B cell (primary cell): Measurements from ENCODE around the gene ASTN2. TPM values are rescaled to one million over a fixed set of nuclear protein-coding genes. Genes with fewer than 3 reads are reported as not detected.

ENCODE experiments used
- ATAC-seq: fragments of 200-7000 bp; cut with Tn5 transposase; one replicate; pipeline ENCODE4 v1.10.0; 2021; ENCODE audit warnings: low read depth, mild to moderate bottlenecking, moderate number of reproducible peaks, moderate library complexity
- CTCF ChIA-PET: fragments of 350-600 bp; sonication (Branson Sonifier 250); formaldehyde crosslinking; loops from one replicate; lab custom pipeline; 2021; ENCODE audit warnings: antibody characterized with exemption, inconsistent platforms; lab: Charles Lee
- POLR2A ChIA-PET: fragments of 350-600 bp; sonication (Branson Sonifier 250); formaldehyde crosslinking; loops from one replicate; lab custom pipeline; 2021; ENCODE audit warnings: antibody characterized with exemption; lab: Charles Lee
- DNase-seq: peaks from one replicate; pipeline ENCODE4 v3.0.0; 2013
- H2AFZ ChIP-seq: 2 replicates; pipeline ENCODE4 v1.6.1; 2012; ENCODE audit warnings: mild to moderate bottlenecking, low read depth, low read length; ENCODE audit not compliant: insufficient read depth, poor library complexity, severe bottlenecking
- H3K27ac ChIP-seq, 2 donors: 1 replicate in 1 of 2; 2 replicates in 1 of 2; pipeline ENCODE4 v1.5.1; 2012 to 2013; ENCODE audit warnings: low read length in 2 of 2, mild to moderate bottlenecking in 2 of 2, moderate library complexity in 1 of 2
- H3K27me3 ChIP-seq, 4 experiments: fragments of 200-600 bp in 1 of 4; sonication (generic) in 1 of 4; replicated peaks in 1 of 4; 1 replicate in 2 of 4; 2 replicates in 2 of 4; pipeline versions ENCODE4 v1.6.1 to v1.7.0; 2013 to 2016; ENCODE audit warnings: low read length in 3 of 4, mild to moderate bottlenecking in 2 of 4, mixed read lengths in 1 of 4, moderate library complexity in 1 of 4; ENCODE audit not compliant: insufficient read depth in 4 of 4, control insufficient read depth in 3 of 4; ENCODE audit errors: control extremely low read depth in 1 of 4
- H3K36me3 ChIP-seq, 2 experiments: replicated peaks in 1 of 2; 1 replicate in 1 of 2; 2 replicates in 1 of 2; pipeline versions ENCODE4 v1.6.1 to v1.7.1; 2013; ENCODE audit warnings: low read length in 1 of 2; ENCODE audit not compliant: insufficient read depth in 2 of 2, control insufficient read depth in 1 of 2; ENCODE audit errors: control extremely low read depth in 1 of 2, extremely low read depth in 1 of 2
- H3K4me1 ChIP-seq, 2 donors: fragments of 200-600 bp in 1 of 2; sonication (generic) in 1 of 2; 1 replicate in 1 of 2; 2 replicates in 1 of 2; pipeline versions ENCODE4 v1.5.1 to v1.6.1; 2013 to 2017; ENCODE audit warnings: low read length in 2 of 2; ENCODE audit not compliant: control insufficient read depth in 2 of 2, insufficient read depth in 2 of 2
- H3K4me2 ChIP-seq: replicated peaks from 2 replicates; pipeline ENCODE3; 2012; ENCODE audit warnings: mild to moderate bottlenecking, low read depth, low read length; ENCODE audit not compliant: poor library complexity, severe bottlenecking
- H3K4me3 ChIP-seq, 5 experiments: fragments of 200-600 bp in 1 of 5; sonication (generic) in 1 of 5; 1 replicate in 3 of 5; 2 replicates in 2 of 5; pipeline versions ENCODE4 v1.5.1 to v1.7.0; 2011 to 2016; ENCODE audit warnings: low read length in 4 of 5, mild to moderate bottlenecking in 4 of 5, low read depth in 2 of 5, control low read depth in 1 of 5, moderate library complexity in 1 of 5; ENCODE audit not compliant: insufficient read depth in 1 of 5; ENCODE audit errors: control extremely low read depth in 1 of 5, extremely low read depth in 1 of 5
- H3K79me2 ChIP-seq: fragments of 200-600 bp; sonication (generic); one replicate; pipeline ENCODE4 v1.6.0; 2016; ENCODE audit warnings: low read length; ENCODE audit not compliant: control insufficient read depth, insufficient read depth
- H3K9ac ChIP-seq: fragments of 200-600 bp; sonication (generic); 2 replicates; pipeline ENCODE4 v1.6.1; 2017; ENCODE audit warnings: mild to moderate bottlenecking, low read length, moderate library complexity
- H3K9me3 ChIP-seq, 3 donors: one replicate each; pipeline versions ENCODE4 v1.6.1 to v1.7.1; 2013; ENCODE audit warnings: low read length in 2 of 3; ENCODE audit not compliant: control insufficient read depth in 2 of 3, insufficient read depth in 1 of 3; ENCODE audit errors: control extremely low read depth in 1 of 3
- H4K20me1 ChIP-seq: 2 replicates; pipeline ENCODE4 v1.6.0; 2012; ENCODE audit warnings: mild to moderate bottlenecking, low read length; ENCODE audit not compliant: insufficient read depth, control insufficient read depth, poor library complexity, severe bottlenecking
- H3K27ac Mint-ChIP-seq: one replicate; pipeline ENCODE4 v1.8.0; 2021; ENCODE audit warnings: mixed read lengths
- H3K27me3 Mint-ChIP-seq: one replicate; pipeline ENCODE4 v1.8.0; 2021; ENCODE audit warnings: mixed read lengths
- H3K4me1 Mint-ChIP-seq: one replicate; pipeline ENCODE4 v1.8.0; 2021; ENCODE audit warnings: mixed read lengths
- H3K4me3 Mint-ChIP-seq: one replicate; pipeline ENCODE4 v1.8.0; 2021; ENCODE audit warnings: mixed read lengths
- H3K9me3 Mint-ChIP-seq: one replicate; pipeline ENCODE4 v1.8.0; 2022; ENCODE audit warnings: mixed read lengths; ENCODE audit not compliant: insufficient read depth
- EZH2 ChIP-seq: IDR thresholded peaks from 2 replicates; pipeline ENCODE4 v1.6.1; 2012; ENCODE audit warnings: borderline replicate concordance, low read depth, mild to moderate bottlenecking, moderate library complexity, low read length; ENCODE audit not compliant: insufficient read depth, poor library complexity, severe bottlenecking
- WGBS: methylation state at CpG from one replicate; pipeline ENCODE4 v1.1.5; 2013; ENCODE audit warnings: missing lambda C conversion rate; ENCODE audit not compliant: insufficient coverage; 5-methylcytosine and 5-hydroxymethylcytosine counted together
- intact Hi-C: fragments of 100-400 bp; cut with micrococcal nuclease; formaldehyde crosslinking; loops from one replicate; pipeline ENCODE4 v1.10.0; 2022
- polyA plus RNA-seq: library from polyadenylated mRNA; depleted of rRNA; stranded (reverse); fragments of >200 nt; gene quantifications from 2 replicates; pipeline ENCODE4 v1.2.3, GENCODE V29; 2012
- total RNA-seq, 2 donors: library from RNA; stranded (reverse); fragments of 120-200 nt in 1 of 2; gene quantifications; 1 replicate in 1 of 2; 2 replicates in 1 of 2; pipeline versions ENCODE4 v1.2.3 to v1.2.4, GENCODE V29; 2013 to 2022
- TF ChIP-seq, protein P1 (sequence below): fragments of 200-600 bp; IDR thresholded peaks from one replicate; pipeline ENCODE4 v1.8.0; 2022; ENCODE audit warnings: antibody characterized with exemption, mild to moderate bottlenecking

Gene ASTN2
- total and polyA plus RNA-seq, 2 donors (not counting 1 experiment from before 2014, with no cell fraction given), result 1.2 to 3.6 TPM

- H3K4me1 Mint-ChIP-seq, result peaks cover 5% of the 10 kb centered on the region
- H3K4me3 ChIP-seq, result no peak overlapping the region
- POLR2A ChIA-PET, result no interaction called here
- no peaks in the 10 kb centered on the region for H3K36me3 ChIP-seq
- peak overlapping the region; percentile 49 for H3K4me3 Mint-ChIP-seq
- no peaks in the 10 kb centered on the region for H3K9me3 Mint-ChIP-seq
- peak overlapping the region; percentile 10 for H2AFZ ChIP-seq
- H3K27ac ChIP-seq, result no peak overlapping the region
- H3K9ac ChIP-seq, result no peak overlapping the region
- peaks cover 43% of the 10 kb centered on the region for H3K27me3 Mint-ChIP-seq
- no peak overlapping the region for H3K27ac Mint-ChIP-seq
- TF ChIP-seq EZH2, result no peak
- TF ChIP-seq, protein P1, sequence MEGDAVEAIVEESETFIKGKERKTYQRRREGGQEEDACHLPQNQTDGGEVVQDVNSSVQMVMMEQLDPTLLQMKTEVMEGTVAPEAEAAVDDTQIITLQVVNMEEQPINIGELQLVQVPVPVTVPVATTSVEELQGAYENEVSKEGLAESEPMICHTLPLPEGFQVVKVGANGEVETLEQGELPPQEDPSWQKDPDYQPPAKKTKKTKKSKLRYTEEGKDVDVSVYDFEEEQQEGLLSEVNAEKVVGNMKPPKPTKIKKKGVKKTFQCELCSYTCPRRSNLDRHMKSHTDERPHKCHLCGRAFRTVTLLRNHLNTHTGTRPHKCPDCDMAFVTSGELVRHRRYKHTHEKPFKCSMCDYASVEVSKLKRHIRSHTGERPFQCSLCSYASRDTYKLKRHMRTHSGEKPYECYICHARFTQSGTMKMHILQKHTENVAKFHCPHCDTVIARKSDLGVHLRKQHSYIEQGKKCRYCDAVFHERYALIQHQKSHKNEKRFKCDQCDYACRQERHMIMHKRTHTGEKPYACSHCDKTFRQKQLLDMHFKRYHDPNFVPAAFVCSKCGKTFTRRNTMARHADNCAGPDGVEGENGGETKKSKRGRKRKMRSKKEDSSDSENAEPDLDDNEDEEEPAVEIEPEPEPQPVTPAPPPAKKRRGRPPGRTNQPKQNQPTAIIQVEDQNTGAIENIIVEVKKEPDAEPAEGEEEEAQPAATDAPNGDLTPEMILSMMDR, result no peak
- no peak for ATAC-seq
- no peaks in the 10 kb centered on the region for H3K79me2 ChIP-seq
- peaks cover 0 to 48% (median 17%) of the 10 kb centered on the region in 4 experiments for H3K27me3 ChIP-seq
- intact Hi-C loops, result no loop called here
- no peak overlapping the region for H3K4me2 ChIP-seq
- H4K20me1 ChIP-seq, result no peaks in the 10 kb centered on the region
- CTCF ChIA-PET, result no interaction called here
- DNase-seq, result no peak
- H3K4me1 ChIP-seq, result no peaks in the 10 kb centered on the region
- 10% methylated on average over 46 of the region's 51 CpGs for WGBS
- H3K9me3 ChIP-seq, result peaks cover 0 to 19% (median 0%) of the 10 kb centered on the region in 3 donors
Measured at GRCh38 chr9:117413346-117414219, 1.3 kb downstream of the ASTN2 start.

GRCh38 chr9:117412841-117413240 lies 2.0 kb downstream of the ASTN2 start:
- Mint-ChIP-seq H3K27me3 (peaks cover 48% of the 10 kb centered on the region), H3K4me3 (no peak overlapping the region), H3K4me1 (peaks cover 5% of the 10 kb centered on the region), H3K9me3 (no peaks in the 10 kb centered on the region), H3K27ac (no peak overlapping the region)
- ChIA-PET POLR2A (no interaction called here), CTCF (no interaction called here)
- TF ChIP-seq EZH2, result no peak
- TF ChIP-seq, protein P1, result no peak
- Histone ChIP-seq H3K36me3 (no peaks in the 10 kb centered on the region), H3K79me2 (no peaks in the 10 kb centered on the region), H3K4me1 (no peaks in the 10 kb centered on the region), H3K9me3 (peaks cover 0 to 19% (median 0%) of the 10 kb centered on the region in 3 donors), H3K4me3 (no peak overlapping the region), H3K9ac (no peak overlapping the region), H2AFZ (peak overlapping the region; percentile 10), H3K27me3 (peaks cover 0 to 48% (median 17%) of the 10 kb centered on the region in 4 experiments), H3K4me2 (no peak overlapping the region), H4K20me1 (no peaks in the 10 kb centered on the region), H3K27ac (no peak overlapping the region)
- DNase-seq, result no peak
- intact Hi-C loops, result no loop called here
- ATAC-seq, result no peak
- WGBS, result 3% methylated on average over 16 of the region's 24 CpGs
